A549 treated with AZD9567 at 1 μM for 4 hours (cell line): ENCODE measurements around the gene ETV7. TPM values are rescaled to one million over a fixed set of nuclear protein-coding genes. Genes with fewer than 3 reads are reported as not detected.

Experiments used
- total RNA-seq: library from RNA; stranded (reverse); fragments of 200-300 nt; extraction: Qiagen RNA extraction; gene quantifications from 5 replicates; pipeline ENCODE4 v1.2.3, GENCODE V29; 2022; ENCODE audit not compliant: insufficient read depth

ETV7 gene
- total RNA-seq = 0.10 to 0.22 TPM (median 0.16 TPM) in 4 of 5 replicates, not detected in the other

DNA sequence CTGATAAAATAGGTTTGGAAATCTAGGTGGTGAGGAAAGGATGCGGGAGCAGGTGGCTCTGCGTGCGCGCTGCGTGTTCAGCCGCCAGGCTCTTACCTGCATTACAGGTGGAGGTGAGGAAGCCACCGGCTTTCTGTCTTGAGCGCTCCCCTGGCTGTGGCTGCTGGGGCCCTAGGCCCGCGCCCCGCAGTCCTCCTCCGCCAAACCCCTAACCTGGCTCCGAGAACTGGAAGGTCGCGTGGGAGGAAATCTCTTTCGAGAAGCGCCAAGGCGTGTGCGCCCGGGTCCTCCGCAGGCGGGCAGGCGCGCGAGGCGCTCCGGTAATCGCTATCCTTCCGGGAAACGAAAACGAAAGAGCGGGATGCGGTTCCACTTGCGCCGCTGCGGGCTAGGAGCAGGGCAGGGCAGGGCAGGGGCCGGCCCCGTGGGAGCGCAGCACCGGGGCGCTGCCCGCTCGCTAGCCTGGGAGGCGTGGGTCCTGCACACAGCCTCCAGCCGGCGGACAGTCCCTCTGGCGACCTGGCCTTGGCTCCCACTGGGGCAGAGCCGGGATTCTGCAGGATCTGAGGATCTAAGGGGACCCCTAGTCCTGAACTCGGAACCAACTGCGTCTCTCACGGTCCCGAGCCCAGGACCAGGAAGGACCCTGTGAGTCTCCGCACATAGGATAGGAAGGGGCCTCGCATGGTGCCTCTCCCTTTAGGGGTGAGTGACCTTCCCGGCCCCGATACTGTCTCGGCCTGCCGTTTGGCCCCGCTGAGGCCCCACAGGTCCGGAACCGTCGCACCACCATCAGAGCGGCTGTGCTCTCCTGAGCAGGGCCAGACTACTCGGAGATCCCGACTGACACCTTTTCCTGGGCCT is at the start of gene ETV7:
ETV7 (minus strand) TSS at position 230 of the 864 bp plus-strand sequence; CDS start at position 102, 128 bp downstream.

GRCh38 chr6:36336779-36337241 is 50.7 kb downstream of the ETV7 start, which contains the start of gene BNIP5:
Gene BNIP5, minus strand, starts transcription at chr6:36336888. Its CDS starts 6,198 bp downstream, at chr6:36330690.

Other genes with a start within 250 kb of the ETV7 start
- 8.3 to 10.4 TPM (median 10.0 TPM) in 5 replicates for gene BRPF3, start 190.9 kb downstream of the ETV7 start, total RNA-seq
- 0.03 to 0.05 TPM in 2 of 5 replicates, not detected in the others for gene PNPLA1, start 117.6 kb downstream of the ETV7 start, total RNA-seq
- 0.02 to 0.03 TPM (median 0.02 TPM) in 3 of 5 replicates, not detected in the others for gene BNIP5, start 50.8 kb downstream of the ETV7 start, total RNA-seq
- not detected in 5 replicates for gene PXT1, start 55.2 kb upstream of the ETV7 start, total RNA-seq
- gene KCTD20, start 55.3 kb upstream of the ETV7 start, total RNA-seq = 15.9 to 24.6 TPM (median 17.0 TPM) in 5 replicates
- 14.7 to 17.2 TPM (median 15.5 TPM) in 5 replicates for gene STK38, start 159.8 kb upstream of the ETV7 start, total RNA-seq
- gene SRSF3, start 206.7 kb upstream of the ETV7 start, total RNA-seq = 508 to 911 TPM (median 510 TPM) in 5 replicates